Activated CD4-positive, alpha-beta T cell treated with anti-CD3 and anti-CD28 coated beads, Interleukin-2, amount 50 U/mL, for 4 hours (primary cell): ENCODE results near the gene CARD11.

Experiments used
- DNase-seq, 2 experiments: peaks; one replicate each; pipeline ENCODE4 v3.0.0-alpha.2; 2020

The CARD11 gene

DNA sequence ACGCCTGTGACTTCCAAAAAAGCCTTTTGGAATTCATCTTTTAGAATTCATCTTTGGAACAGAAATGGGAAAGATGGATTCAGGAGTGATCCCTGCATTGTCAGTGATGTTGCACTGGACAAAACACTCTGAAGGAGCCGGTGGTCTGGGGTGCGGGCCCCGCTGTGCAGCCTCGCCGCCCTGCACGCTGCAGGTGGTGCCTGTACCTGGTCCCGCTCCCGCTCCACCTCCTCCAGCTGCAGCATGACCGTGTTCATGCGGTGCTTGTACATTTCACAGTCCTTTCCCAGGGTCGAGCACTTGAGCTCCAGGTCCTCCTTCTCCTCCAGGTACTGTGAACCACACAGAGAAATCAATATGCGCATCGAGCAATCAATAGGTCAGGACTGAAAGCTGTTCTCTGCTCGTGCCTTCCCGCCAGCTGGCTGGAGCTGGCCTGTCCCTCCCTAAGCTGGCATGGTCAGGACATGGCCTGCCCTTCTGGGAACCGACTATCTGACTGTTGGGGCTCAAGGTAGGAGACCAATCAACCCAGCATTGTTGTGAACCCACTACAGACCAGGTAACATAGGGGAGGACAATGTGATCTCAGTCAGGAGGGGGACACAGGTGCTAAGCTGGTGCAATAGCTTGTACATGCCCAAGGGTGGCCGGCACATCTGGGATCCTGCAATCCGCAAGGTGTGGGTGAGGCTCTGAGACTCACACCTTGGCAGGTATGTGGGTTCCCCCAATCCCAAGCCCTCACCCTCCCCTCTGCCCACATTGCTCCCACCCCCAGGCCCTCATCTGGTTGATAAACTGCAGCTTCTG, 105.8 kb downstream of the CARD11 start:
- no peak for DNase-seq

DNA sequence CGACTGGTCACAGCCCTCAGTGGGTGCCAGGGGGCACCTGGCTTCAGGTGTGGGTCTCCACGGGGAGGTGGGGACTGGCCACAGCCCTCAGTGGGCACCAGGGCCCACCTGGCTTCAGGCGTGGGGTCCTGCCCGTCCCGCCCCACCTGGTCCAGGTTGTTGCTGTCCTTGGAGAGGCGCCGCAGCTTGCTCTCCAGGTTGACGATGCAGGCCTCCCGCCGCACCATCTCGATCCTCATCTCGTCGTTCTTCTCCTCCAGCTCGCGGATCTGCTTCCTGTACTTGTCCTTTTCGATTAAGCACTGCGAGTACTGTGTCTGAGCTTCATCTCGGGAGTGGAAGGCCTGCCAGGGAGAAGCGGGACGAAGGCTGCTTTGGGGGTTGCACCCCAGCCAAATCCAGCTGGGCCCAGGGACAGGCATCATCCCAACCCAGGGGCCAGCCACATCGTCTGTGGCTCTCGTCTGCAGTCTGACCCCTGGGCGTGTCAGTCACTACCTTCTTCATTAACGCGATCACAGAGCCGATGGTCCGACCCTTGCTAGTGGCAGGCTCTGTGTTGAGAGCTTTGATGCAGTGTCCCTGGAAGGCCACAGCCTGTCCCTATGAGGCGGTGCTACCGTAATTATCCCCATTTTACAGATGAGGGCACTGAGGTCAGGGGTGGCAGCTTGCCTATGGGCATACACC, 106.6 kb downstream of the CARD11 start:
- no peak for DNase-seq

DNA sequence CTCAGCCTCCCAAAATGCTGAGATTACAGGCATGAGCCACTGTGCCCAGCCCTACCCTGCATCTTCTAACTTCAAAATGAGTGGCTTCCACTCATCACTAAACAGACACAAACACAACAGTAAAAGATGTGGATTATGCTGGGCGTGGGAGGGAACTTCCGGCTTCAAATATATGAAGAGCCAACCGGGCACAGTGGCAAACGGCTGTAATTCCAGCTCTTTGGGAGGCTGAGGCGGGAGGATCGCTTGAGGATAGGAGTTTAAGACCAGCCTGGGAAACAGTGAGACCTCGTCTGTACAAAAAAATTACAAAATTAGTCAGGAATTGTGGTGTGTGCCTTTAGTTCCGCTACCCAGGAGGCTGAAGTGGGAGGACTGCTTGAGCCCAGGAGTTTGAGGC, 107.4 kb downstream of the CARD11 start:
- no peak for DNase-seq

DNA sequence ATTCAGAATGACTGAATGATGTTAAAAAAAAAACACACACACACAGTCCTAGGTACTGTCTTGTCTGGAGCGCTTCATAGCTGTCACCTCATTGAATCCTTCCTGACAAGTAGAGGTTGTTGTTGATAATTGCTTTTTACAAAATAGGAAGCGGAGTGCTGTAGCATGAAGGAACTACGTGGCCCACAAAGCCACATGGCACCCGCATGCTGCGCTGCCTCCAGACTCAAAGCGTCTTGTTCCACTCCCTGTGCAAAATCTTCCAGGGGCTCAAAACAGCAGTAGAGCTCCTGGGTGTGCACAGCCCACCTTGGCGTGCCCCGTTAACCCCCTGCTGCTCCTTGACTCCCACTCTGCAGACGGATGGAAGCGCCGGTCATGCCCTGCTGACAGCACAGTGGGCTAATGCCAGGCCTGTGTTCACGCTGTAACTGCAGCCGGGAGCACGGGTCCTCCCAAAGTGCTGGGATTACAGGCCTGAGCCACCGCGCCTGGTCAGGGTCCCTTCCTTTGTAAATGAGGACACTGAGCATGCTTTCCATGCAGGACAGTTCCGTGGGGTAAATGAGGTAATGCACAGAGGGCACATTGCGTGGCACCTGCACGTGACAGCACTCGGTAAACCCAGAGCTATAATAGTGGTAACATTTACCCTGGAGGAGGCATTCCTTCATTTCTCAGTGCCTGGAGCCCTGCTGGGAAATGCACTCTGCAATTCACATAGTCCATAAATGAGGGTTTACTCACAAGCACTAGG, 108.5 kb downstream of the CARD11 start:
- no peak for DNase-seq

DNA sequence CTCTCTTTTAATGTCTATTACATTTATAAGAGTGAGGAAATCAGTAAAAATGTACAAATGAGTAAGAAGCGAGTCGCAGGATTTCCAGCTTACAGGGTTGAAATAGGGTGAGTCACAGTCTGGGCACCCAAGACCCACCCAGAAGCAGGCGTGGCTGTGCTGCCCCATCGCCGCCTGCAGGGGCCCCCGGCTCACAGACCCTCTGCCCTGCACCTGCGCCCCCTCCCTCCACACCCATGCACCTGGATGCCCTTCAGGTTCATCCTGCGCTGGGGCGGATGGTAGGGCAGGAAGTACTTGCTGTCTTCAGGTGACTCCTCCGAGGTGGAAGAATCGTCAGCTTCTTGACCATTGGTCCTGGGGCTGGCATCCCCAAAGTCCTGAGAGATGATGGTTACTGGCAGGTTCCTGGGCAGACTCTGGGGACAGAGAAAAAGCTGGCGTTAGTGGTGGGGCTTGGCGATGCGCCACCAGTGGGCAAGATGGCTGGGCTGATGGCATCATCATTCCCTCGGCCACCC, 109.4 kb downstream of the CARD11 start:
- no peak for DNase-seq

DNA sequence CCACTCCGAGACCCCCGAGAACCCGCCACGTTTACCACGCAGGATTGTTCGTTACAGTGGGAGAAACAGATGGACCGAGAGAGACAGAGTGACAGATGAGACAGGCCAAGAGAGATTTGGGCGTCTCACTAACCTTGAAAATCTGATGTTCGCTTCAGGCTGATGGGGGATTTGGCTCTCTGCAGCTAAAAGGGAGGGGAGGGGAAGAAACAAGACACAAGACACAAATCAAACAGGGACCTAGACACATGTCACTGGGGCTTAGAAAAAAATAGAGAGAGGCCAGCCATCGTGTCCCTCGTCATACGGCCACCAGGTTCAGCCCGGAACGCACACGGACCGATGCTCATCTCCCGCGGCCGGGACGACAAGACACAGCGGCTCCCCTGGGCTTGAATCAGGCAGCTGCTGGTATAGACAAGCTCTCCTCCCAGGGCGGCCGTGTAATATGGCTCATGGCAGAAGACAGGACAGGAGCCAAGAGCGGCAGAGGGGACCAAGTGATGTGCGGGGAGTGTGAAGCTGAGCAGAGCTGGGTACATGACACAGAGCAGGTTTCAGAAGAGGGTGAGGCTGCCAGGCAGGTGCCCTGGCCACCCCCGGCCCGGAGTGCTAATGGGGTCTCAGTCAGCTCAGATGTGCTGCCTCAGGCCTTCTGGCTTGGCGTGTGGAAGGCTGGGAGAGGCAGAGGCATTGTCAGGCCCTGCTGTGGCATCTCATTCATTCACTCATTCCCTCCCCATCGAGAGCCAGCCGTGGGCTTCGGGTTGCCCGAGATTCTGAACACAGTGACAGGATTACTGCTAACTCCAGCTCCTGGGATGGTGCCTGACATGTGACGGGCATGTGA, 111.0 kb downstream of the CARD11 start:
- no peak for DNase-seq

DNA sequence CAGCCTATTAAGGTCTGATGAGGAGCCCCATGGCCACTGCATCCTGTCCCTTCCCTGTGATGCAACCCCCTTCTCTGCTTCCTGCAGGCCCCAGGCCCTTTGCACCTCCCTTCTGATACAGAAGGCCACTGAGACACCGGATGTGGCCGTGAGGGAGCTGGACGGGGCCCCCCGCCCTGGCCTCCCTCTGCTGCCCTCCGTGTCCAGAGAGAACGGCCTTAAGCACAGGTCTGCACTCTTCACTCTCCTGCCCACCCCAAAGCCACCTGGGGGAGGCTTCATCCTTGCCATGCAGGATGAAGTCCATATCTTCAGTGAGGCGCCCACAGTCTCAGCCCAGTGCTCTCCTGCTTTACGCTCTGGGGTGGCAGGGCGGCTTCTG, 112.6 kb downstream of the CARD11 start:
- DNase-seq: no peak

DNA sequence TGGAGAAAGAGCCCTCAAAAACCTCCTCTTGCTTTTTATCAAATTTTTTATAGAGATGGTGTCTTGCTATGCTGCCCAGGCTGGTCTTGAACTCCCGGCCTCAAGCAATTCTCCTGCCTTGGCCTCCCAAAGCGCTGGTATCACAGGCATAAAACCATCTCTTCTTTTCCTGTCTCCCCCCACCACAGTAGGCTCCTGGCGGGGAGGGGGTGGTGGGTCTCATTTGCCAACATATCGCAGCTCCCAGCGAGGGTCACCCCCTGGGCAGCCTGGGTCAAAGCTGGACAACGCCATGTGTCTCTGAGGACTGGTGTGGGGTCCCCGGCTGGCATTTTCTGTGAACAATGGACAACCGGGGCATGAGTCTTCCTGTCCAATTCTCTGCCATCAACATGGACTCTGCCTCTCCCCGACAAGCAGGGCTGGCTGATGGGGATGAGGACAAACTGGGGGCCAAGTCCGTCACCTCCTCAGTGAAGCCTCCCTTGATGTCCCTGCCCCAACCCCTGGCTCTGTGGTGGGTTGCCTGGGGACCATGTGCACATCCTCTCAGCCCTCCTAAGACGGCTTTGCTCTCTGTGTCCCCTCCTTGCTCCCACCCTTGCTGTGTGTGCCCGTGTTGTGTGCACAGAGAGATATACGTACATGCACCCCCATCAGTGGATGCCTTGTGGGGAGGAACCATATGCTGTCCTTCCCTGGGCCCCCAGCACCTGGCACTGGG, 113.2 kb downstream of the CARD11 start:
- no peak for DNase-seq

DNA sequence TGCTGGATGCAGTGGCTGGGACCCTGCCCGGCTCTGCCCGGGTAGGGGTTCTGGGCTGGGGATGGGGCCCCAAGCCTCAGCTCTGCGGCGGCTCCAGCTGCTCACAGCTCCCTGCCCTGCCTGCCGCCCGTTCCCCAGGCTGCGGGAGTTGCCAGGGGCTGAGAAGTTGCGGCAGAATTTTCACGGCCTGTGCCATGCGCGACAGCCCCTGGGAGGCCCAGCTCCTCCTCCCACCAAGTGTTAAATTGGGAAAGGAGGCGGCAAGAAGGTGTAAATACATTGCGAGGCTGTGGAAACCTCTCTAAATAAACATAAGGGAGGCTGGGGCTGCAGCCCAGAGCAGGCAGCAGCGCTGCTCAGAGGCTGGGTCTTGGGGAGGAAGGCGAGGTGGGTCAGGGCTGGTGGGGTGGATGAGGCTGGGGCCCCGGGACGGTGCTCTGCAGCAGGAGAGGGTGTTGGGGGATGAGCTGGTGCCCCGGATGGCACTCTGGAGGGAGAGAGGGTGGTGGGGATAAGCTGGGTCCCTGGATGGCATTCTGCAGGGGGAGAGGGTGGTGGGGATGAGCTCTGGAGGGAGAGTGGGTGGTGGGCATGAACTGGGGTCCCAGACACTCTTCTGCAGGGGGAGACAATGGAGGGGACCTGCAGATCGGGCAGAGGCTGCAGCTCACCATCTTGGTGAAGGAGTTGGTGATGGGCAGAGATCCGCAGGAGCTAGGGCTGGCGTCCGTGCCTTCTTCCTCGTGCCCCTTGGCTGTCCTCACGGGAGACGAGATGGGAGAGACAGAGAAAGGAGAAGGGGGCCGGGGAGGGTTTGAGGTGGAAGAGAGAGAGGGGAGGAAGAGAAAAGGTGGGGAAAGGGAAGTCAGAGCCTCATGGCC, 114.1 kb downstream of the CARD11 start:
- no peak for DNase-seq

DNA sequence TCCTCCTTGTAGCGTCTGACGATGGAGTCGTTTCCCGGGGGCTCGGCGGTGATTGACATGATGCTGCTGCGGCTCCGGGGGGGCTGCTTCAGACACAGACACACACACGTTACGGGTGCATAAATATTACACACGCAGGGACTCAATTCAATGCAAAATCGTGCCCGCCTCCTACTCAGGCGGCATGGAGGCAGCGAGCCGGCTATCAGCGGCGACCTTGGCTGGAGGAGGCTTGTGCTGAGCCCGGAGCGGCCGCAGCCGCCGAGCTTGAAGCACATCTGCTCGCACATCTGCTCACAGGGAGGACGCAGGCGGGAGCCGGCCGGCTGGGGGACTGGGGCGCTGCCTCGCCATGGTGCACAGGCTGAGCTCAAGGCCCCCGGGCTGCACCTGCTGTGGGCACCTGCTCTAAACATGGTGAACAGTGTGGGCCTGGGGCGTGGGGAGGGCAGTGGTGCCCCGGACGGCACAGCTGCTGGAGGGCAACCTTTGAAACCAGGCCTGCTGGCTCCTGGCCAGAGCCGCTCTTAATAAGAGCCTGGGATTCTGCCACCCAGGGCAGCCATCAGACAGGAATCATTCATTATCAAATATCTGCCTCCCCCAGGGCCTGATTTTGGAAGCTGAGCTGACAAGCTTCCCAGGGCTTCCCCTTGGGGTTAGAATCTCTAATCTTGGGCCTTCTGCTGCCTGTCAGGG, 114.9 kb downstream of the CARD11 start:
- DNase-seq: no peak

DNA sequence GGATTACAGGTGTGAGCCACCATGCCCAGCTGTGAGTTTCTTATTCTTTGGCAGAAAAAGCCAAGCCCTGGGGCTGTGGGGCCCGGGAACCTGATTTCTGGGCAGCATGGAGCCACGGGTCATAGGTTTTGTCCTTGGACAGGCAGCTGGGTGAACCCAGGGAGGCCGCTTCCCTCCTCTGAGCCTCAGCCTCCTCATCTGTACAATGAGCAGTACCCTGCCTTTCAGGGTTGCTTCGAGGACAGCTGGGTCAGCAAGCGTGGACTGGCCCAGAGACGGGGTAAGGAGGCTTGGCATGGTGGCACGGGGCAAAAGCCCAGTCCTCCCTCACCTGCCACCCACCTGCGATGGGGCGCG, 115.4 kb downstream of the CARD11 start:
- no peak for DNase-seq

DNA sequence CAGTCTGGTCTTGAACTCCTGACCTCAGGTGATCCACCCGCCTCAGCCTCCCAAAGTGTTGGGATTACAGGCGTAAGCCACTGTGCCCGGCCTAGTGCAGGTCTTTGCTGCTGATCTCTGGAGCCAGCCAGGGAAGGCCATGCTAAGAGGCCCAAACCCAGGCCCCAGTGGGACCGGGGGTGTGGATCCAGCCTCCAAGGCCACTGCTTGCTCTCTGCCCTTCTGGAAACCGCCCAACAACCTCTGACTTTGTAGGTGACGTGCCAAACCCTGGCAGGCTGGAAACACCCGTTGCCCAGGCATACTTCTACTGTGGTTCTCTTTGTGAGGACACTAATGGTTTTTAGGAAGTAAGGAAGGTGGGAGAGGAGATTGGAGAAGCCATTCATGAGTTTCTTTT, 116.1 kb downstream of the CARD11 start:
- no peak for DNase-seq

DNA sequence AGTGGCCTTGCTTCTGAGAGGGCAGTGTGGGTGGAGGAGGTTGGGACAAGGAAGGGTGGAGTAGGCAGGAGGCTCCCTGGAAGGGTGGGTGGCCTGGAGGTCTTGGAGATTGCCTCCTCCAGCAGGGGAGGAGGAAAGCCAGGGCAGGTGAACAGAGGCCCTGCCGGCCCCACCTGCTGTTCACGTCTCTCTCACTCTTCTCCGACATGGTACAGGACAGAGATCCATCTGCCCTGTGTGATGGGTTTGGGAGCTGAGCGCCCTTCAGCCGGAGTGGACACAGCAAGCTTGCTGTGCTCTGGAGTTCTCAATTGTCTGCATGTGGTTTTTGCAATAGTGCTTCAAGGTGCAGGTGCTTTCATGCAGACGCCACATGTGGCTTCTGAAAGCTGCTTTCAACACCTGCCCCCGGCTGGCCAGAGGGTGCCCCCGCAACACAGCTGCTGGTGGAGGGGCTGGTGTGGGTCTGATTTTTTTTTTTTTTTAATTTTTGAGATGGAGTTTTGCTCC, 116.7 kb downstream of the CARD11 start:
- no peak for DNase-seq

DNA sequence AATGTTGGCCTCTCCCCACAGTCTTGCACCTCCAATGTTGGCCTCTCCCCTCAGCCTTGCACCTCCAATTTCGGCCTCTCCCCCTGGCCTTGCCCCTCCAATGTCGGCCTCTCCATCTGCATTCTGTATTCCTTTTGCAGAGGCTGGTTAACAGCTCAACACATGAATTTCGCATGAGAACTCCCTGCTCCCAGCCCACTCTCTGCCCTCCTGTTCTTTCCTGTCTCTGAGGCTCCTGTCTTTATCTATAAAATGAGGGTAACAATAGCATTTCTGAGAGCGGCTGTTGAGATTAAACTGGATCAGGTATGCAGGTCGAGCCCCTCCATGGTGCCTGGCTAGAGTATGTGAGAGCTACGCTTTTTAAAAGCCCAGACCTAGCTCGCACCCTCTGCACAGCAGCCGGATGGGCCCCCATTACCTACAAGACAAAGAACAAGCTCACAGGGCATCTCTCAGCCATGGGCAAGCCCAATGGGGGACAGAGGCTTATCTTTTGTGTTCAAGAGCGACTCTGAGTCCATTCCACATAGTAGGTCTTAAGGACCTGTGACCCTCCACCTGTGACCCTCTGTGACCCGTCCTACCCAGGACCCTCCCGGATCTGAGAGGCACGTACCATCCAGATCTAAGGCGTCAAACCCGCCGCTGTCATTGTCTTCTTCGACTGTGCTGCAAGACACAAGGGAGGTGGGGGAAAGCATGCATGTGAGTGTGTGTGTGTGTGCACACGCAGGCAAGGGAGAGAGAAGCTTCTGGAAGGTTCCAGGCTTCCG, 117.4 kb downstream of the CARD11 start:
- no peak for DNase-seq

DNA sequence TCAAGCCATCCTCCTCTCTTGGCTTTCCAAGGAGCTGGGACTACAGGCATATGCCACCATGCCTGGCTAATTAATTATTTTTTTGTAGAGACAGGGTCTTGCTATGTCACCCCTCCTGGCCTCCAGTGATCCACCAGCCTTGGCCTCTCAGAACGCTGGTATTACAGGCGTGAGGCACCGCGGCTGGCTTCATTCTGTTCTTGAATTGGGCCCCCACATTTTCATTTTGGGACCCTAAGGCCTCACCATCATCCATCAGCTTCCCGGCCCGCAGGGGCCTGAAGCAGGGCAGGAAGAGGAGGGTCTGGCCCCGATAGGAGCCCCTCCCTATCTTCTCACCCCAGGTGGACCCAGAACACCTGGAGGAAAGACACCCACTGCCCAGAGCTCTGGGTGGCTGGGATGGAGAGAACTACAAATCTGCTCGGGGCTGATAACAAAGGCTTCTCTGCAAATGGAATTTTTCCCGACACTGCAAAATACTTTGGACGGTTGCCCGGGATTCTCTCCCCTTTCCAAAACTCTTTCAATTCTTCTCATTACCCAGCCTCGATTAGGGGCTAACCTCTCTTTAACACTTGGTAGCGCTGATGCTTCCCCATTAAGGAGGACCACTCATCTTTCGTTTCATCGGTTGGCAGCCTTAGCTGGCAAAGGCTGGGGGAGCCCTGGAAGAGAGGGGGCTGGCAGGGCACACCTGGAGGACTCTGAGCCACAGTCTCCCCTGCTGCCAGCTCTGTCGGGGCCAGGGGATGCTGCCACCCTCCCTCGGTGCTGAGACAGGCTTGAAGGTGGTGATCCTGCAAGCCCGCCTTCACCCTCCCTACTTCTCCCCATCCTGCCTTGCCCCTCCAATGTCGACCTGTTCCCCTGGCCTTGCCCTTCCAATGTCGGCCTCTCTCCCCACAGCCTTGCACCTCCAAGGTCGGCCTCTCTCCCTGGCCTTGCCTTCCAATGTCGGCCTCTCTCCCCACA, 118.5 kb downstream of the CARD11 start:
- DNase-seq: no peak

DNA sequence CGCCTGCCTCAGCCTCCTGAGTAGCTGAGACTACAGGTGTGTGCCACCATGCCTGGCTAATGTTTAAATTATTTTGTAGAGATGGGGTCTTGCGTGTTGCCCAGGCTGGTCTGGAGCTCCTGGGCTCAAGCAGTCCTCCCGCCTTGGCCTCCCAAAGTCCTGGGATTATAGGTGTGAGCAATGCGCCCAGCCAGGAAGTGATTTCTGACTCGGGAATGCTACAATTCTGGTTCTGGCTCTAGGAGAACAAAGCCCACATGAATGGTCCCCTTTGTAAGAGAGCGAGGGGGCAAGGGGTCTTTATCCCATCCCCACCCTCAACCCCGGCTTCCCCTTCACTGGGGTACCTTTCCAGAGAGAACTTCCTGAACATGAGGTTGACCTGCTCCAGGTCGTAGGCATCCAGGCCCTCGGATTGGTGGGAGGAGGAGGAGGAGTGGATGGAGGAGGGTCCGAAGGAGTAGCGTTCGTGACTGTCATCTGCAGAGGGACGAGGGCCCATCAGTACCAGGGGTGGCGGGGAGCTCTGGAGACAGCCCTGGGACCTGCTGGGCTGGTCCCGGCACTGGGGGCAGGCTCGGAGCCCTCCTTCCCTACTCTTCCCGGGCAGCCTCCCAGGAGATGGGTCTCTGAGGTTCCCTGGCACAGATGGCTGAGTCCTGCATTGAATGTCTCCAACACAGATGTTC, 119.6 kb downstream of the CARD11 start:
- no peak for DNase-seq

DNA sequence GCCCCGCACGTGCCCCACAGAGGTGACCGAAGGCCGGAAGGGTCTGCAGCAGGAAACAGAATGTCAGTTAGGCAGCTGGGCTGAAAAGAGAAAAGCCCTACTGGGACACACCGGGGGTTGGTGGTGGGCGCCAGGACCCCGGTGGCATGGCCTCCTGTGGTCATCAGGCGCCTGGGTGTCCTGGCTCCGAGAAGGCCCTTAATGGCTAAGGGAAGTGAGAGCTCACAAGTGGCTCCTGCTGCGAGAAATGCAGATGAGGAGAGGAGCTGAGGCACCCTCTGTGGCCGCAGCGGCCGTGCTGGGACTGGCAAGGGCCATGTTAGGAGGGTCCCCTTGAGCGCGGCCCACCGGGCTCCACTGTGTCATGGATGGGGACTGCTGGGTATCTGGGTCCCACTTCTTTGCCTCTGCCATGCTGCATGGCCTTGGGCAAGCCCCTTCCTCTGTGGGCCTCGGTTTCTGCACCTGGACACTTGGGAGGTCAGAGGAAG, 120.3 kb downstream of the CARD11 start:
- no peak for DNase-seq
